Fibroblast of peridontal ligament (primary cell): Measurements from ENCODE around the gene SLC15A1.

Source experiments
- DNase-seq: peaks from one replicate; pipeline ENCODE4 v3.0.0-alpha.2; 2010; ENCODE audit errors: extremely low read depth

SLC15A1 gene

GRCh38 chr13:98751861-98752466 is 508 bp downstream of the SLC15A1 start:
- peak; percentile 6 for DNase-seq

GRCh38 chr13:98751367-98751782 is 1.1 kb downstream of the SLC15A1 start:
- no peak for DNase-seq

GRCh38 chr13:98749501-98749900 is 3.0 kb downstream of the SLC15A1 start:
- DNase-seq: peak; percentile 83

GRCh38 chr13:98746968-98747367 is 5.5 kb downstream of the SLC15A1 start:
- no peak for DNase-seq

GRCh38 chr13:98743377-98743776 is 9.1 kb downstream of the SLC15A1 start:
- DNase-seq: no peak

- no peak for DNase-seq
These were observed 9.5 kb downstream of the SLC15A1 start for GRCh38 chr13:98742961-98743360.

- peak; percentile 42 for DNase-seq
These were observed 10.6 kb downstream of the SLC15A1 start for GRCh38 chr13:98741741-98742435.

GRCh38 chr13:98740131-98740530 is 12.3 kb downstream of the SLC15A1 start:
- no peak for DNase-seq

- no peak for DNase-seq
These were observed 13.5 kb downstream of the SLC15A1 start for GRCh38 chr13:98738993-98739392.

- DNase-seq: no peak
These were observed 14.3 kb downstream of the SLC15A1 start for GRCh38 chr13:98738213-98738612.

- no peak for DNase-seq
These were observed 20.5 kb downstream of the SLC15A1 start for GRCh38 chr13:98731925-98732324.

- no peak for DNase-seq
These were observed 21.4 kb downstream of the SLC15A1 start for GRCh38 chr13:98731038-98731437.

GRCh38 chr13:98730441-98730840 is 22.0 kb downstream of the SLC15A1 start:
- DNase-seq: no peak

- no peak for DNase-seq
These were observed 22.8 kb downstream of the SLC15A1 start for GRCh38 chr13:98729658-98730057.

- DNase-seq: no peak
These were observed 29.5 kb downstream of the SLC15A1 start for GRCh38 chr13:98722958-98723357.

GRCh38 chr13:98721825-98722510 is 30.5 kb downstream of the SLC15A1 start:
- no peak for DNase-seq

GRCh38 chr13:98719527-98720250 is 32.8 kb downstream of the SLC15A1 start:
- DNase-seq: no peak

- no peak for DNase-seq
These were observed 34.6 kb downstream of the SLC15A1 start for GRCh38 chr13:98717891-98718290.

- no peak for DNase-seq
These were observed 35.2 kb downstream of the SLC15A1 start for GRCh38 chr13:98717256-98717655.

GRCh38 chr13:98710521-98710920 is 42.0 kb downstream of the SLC15A1 start:
- no peak for DNase-seq

GRCh38 chr13:98707281-98707999 is 45.0 kb downstream of the SLC15A1 start:
- no peak for DNase-seq
